A673 (cell line): Measurements from ENCODE around the gene CAPZA2.

Source experiments
- CTCF ChIP-seq: fragments of 300-800, 200-600 bp; sonication (generic); conservative IDR thresholded peaks from 2 replicates; pipeline ENCODE4 v1.5.1; 2017; ENCODE audit warnings: low read depth, mild to moderate bottlenecking, antibody characterized with exemption, low read length, moderate library complexity, mixed read lengths
- EZH2 ChIP-seq: fragments of 200-600 bp; sonication (generic); IDR thresholded peaks from 2 replicates; pipeline ENCODE4 v1.6.1; 2017; ENCODE audit warnings: borderline replicate concordance, low read depth, mild to moderate bottlenecking, mixed read lengths, antibody characterized with exemption, low read length; ENCODE audit not compliant: poor library complexity, severe bottlenecking

GRCh38 chr7:116940689-116941370 lies 78.4 kb downstream of the CAPZA2 start:
- TF ChIP-seq CTCF: no peak
- no peak for TF ChIP-seq EZH2
